Brain microvascular endothelial cell (primary cell): Measurements from ENCODE around the gene ATXN2.

ENCODE experiments used
- DNase-seq: peaks from one replicate; pipeline ENCODE4 v3.0.0-alpha.2; 2020
- H3K27ac ChIP-seq: fragments of 250-450 bp; sonication (Bioruptor Pico); 2 replicates; pipeline ENCODE4 v1.5.1; 2020; ENCODE audit warnings: mild to moderate bottlenecking, moderate library complexity
- H3K27me3 ChIP-seq: fragments of 250-450 bp; sonication (Bioruptor Pico); replicated peaks from 2 replicates; pipeline ENCODE4 v1.5.1; 2020; ENCODE audit warnings: mild to moderate bottlenecking
- H3K36me3 ChIP-seq: fragments of 250-450 bp; sonication (Bioruptor Pico); replicated peaks from 2 replicates; pipeline ENCODE4 v1.5.1; 2020; ENCODE audit warnings: mild to moderate bottlenecking
- H3K4me3 ChIP-seq: 2 replicates; pipeline ENCODE4 v1.5.1; 2011; ENCODE audit warnings: low read depth, mild to moderate bottlenecking, control low read depth, low read length, moderate library complexity
- CTCF ChIP-seq: IDR thresholded peaks from 2 replicates; pipeline ENCODE4 v1.5.1; 2011; ENCODE audit warnings: low read depth, mild to moderate bottlenecking, moderate library complexity, low read length, control low read depth, inconsistent platforms; ENCODE audit errors: missing control alignments
- in situ Hi-C: cut with HindIII; loops from 2 replicates; pipeline ENCODE4 v1.10.0; 2017; ENCODE audit warnings: low sequenced_read_pairs, low pct_ligation_motif_present

ATXN2 gene

GRCh38 chr12:111451232-111451631 lies 147.9 kb downstream of the ATXN2 start:
- Histone ChIP-seq H3K4me3 (no peak overlapping the region), H3K27me3 (no peaks in the 10 kb centered on the region), H3K27ac (no peak overlapping the region), H3K36me3 (peaks cover 80% of the 10 kb centered on the region)
- DNase-seq, result no peak
- in situ Hi-C loops, result no loop called here
- no peak for TF ChIP-seq CTCF

- H3K36me3 ChIP-seq, result peaks cover 75% of the 10 kb centered on the region
- no peak for TF ChIP-seq CTCF
Observed at GRCh38 chr12:111450676-111451075, 148.4 kb downstream of the ATXN2 start.

GRCh38 chr12:111448846-111449790 lies 150.0 kb downstream of the ATXN2 start:
- no peak for DNase-seq
- in situ Hi-C loops, result no loop called here
- Histone ChIP-seq H3K27ac (no peak overlapping the region), H3K4me3 (no peak overlapping the region), H3K36me3 (peaks cover 64% of the 10 kb centered on the region), H3K27me3 (no peaks in the 10 kb centered on the region)
- TF ChIP-seq CTCF, result no peak

More at GRCh38 chr12:111450676-111451075, 148.4 kb downstream of the ATXN2 start:
- Histone ChIP-seq H3K4me3 (no peak overlapping the region), H3K27me3 (no peaks in the 10 kb centered on the region), H3K27ac (no peak overlapping the region)
- DNase-seq, result no peak
- in situ Hi-C loops, result no loop called here

GRCh38 chr12:111448266-111448830 lies 150.8 kb downstream of the ATXN2 start:
- Histone ChIP-seq H3K27ac (no peak overlapping the region), H3K36me3 (peaks cover 58% of the 10 kb centered on the region), H3K27me3 (no peaks in the 10 kb centered on the region), H3K4me3 (no peak overlapping the region)
- in situ Hi-C loops, result no loop called here
- TF ChIP-seq CTCF, result no peak
- DNase-seq, result no peak

- Histone ChIP-seq H3K27me3 (no peaks in the 10 kb centered on the region), H3K36me3 (peaks cover 56% of the 10 kb centered on the region), H3K27ac (no peak overlapping the region), H3K4me3 (no peak overlapping the region)
- no peak for TF ChIP-seq CTCF
- no peak for DNase-seq
- in situ Hi-C loops, result no loop called here
Observed at GRCh38 chr12:111447571-111448265, 151.4 kb downstream of the ATXN2 start.
